ENCODE results near the gene NDUFAF2.

DNA sequence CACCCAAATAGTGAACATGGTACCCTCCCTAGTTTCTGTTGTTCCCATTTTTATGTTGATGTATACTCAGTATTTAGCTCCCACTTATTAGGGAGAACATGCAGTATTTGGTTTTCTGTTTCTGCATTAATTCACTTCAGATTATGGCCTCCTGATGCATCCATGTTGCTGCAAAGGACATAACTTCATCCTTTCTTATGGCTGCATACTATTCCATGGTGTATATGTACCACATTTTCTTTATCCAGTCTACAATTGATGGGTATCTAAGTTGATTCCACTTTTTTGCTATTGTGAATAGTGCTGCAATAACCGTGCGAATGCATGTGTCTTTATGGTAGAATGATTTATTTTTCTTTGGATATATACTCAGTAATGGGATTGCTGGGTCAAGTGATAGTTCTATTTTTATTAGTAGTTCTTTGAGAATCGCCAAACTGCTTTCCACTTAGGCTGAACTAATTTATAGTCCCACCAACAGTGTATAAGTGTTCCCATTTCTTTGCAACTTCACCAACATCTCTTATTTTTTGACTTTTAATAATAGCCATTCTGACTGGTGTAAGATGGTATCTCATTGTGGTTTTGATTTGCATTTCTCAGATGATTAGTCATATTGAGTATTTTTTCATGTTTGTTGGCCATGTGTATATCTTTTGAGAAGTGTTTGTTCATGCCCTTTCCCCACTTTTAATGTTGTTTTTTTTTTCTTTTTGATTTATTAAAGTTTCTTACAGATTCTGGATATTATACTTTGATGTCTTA, 137.7 kb downstream of the NDUFAF2 start:
- TF ChIP-seq POLR2A (IDR thresholded peaks at IDR 0.05) (no peak), CTCF (IDR thresholded peaks at IDR 0.05) (no peak), POLR2AphosphoS5 (IDR thresholded peaks at IDR 0.05; ENCODE audit: insufficient read depth in 1 of 2, low read depth in 1 of 2) (no peak)
